GM13977 (cell line): ENCODE data around the gene MLEC.

ENCODE experiments used
- DNase-seq: peaks from one replicate; pipeline ENCODE4 v3.0.0; 2012; ENCODE audit warnings: low spot score
- in situ Hi-C: fragments of 300-500 bp; cut with MboI; formaldehyde crosslinking; loops from one replicate; pipeline ENCODE4 v1.12.0; 2022; ENCODE audit warnings: low sequenced_read_pairs, low pct_unique_long_range_greater_than_20kb, mixed read lengths, inconsistent platforms; ENCODE audit not compliant: unreplicated experiment
- TF ChIP-seq, protein P1 (sequence below): IDR thresholded peaks from 2 replicates; pipeline ENCODE4 v1.5.1; 2012; ENCODE audit warnings: mild to moderate bottlenecking, control low read depth; ENCODE audit not compliant: insufficient read depth; ENCODE audit errors: extremely low read depth, missing control alignments

Gene MLEC

DNA sequence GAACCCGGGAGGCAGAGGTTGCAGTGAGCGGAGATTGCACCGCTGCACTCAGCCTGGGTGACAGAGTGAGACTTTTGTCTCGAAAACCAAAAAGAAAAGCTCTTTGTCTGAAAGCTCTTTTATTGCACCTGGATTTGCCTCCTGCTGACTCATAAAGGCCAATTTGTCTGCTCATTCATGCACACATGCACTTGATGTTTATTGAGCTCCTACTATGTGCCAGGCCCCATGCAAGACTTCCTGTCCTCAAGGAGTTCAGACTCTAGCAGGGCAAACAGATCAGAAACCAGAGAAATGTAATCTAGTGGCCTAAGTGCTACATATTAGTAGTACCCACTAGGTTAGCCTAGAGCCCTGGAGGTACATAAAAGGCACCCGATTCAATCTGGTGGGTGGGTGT, 16.3 kb upstream of the MLEC start:
- TF ChIP-seq, protein P1, sequence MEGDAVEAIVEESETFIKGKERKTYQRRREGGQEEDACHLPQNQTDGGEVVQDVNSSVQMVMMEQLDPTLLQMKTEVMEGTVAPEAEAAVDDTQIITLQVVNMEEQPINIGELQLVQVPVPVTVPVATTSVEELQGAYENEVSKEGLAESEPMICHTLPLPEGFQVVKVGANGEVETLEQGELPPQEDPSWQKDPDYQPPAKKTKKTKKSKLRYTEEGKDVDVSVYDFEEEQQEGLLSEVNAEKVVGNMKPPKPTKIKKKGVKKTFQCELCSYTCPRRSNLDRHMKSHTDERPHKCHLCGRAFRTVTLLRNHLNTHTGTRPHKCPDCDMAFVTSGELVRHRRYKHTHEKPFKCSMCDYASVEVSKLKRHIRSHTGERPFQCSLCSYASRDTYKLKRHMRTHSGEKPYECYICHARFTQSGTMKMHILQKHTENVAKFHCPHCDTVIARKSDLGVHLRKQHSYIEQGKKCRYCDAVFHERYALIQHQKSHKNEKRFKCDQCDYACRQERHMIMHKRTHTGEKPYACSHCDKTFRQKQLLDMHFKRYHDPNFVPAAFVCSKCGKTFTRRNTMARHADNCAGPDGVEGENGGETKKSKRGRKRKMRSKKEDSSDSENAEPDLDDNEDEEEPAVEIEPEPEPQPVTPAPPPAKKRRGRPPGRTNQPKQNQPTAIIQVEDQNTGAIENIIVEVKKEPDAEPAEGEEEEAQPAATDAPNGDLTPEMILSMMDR = no peak
- DNase-seq = no peak
- in situ Hi-C loops = no loop called here

GRCh38 chr12:120674097-120674636, 12.8 kb upstream of the MLEC start:
- TF ChIP-seq, protein P1 = no peak
- in situ Hi-C loops = no loop called here
- DNase-seq = no peak

DNA sequence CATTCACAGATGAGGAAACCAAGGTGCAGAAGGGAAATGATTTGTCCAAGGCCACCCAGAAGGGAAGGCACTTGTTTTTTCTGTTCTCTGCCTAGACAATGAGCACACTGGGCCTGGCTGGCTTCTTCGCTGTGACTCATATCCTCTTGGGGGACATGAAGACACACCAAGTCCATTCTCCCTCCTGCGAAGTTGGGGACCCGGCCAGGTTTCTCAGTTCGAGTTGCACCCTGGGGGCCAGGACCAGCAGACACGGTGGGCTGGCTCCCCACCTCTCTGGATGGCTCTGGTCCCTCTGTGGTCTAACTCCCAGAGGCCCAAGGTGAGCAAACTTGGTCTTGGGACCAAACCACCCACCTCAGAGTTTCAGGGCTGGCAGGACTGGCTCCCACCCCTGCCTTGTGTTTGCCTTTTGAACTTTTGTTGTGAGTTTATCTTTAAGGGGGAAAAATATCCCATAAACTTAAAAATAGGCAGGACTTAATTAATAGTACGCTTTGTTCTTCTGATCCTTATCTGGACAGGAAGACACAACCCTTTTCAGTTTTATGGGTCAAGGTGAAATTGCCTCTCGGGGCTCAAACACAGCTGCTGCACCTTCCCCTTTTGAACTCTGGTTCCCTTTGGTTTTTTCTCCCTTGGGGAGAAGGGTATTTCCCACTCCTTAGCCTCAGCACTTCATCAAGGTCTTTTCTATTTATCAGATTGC, 9.0 kb upstream of the MLEC start:
- in situ Hi-C loops = no loop called here
- peak; percentile 65 for DNase-seq
- TF ChIP-seq, protein P1 = no peak

DNA sequence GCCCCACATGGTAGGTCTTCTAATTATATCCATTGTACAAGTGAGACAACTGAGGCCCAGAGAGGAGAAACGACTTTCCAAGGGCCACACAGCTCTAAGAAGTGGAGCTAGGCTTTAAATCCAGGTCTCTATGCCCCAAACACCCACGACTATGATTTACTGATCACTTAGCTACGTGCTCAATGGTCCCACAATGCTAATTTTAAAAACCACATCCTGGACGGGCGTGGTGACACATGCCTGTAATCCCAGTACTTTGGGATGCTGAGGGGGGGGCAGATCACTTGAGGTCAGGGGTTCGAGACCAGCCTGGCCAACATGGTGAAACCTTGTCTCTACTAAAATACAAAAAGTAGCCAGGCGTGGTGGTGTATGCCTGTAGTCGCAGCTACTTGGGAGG, 8.4 kb upstream of the MLEC start:
- TF ChIP-seq, protein P1 = no peak
- no peak for DNase-seq
- in situ Hi-C loops = no loop called here

DNA sequence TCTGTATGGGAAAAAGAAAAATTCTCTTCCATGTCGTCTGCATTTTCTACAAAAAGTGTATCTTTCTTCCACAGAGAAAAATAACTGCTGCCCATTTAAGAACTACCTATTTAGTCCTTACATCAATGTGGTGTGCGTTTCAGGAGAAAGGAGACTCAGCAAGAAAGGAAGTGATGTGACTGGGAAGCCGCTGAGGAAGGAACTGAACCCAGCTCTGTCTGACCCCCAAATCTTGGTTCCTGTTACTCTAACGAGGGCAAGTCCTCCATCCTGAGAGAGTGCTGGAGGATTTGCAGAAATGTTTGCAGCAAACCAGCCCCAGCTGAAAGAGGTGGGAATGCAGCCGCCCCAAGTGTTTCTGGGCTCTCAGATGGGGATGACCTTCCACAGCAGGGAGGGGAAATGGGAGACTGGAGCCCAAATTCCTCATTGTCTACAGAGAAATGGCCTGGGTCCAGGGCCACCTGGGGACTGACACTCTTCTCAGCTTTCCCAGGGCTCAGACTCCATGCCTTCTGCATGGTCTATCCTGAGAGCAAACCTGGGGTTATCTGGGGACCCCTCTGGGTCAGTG, 6.7 kb upstream of the MLEC start:
- TF ChIP-seq, protein P1 = no peak
- in situ Hi-C loops = no loop called here
- DNase-seq = no peak

DNA sequence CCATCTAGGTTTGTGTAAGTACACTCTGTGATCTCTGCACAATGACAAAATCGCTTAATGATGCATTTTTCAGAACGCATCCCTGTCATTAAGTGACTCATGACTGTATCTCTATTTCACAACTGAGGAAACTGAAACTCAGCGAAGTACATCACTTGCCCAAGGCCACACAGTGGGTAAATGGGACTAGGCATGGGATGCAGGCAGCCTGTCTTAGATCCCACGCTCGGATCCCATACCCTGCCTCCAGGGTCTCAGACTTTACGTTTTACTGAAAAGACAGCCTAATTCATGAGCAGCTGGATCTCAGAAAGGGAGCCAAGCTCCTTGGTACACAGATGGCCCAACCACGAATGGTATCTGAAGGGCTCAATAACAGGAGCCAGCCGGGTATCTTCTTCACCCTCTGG, 2.4 kb upstream of the MLEC start:
- in situ Hi-C loops = no loop called here
- TF ChIP-seq, protein P1 = no peak
- DNase-seq = no peak
